Measurements from ENCODE around the gene CCR5.
"Not testable (repeated sequence)": the region's sequence is repeated elsewhere in the genome, so short reads cannot be mapped to it uniquely, and the experiment has no call there.

The CCR5 gene

GRCh38 chr3:46370839-46371518, at the start of gene CCR5:
Gene CCR5, plus strand, starts transcription at chr3:46370946. Its CDS starts 1,957 bp downstream, at chr3:46372903.
- H3K27ac ChIP-seq, result no peak within 1 kb of the TSS
- TF ChIP-seq CTCF (conservative IDR thresholded peaks at IDR 0.05) (no peak), ZFX (IDR thresholded peaks at IDR 0.05) (no peak)

GRCh38 chr3:46321461-46322104, 49.2 kb upstream of the CCR5 start:
- H3K27ac ChIP-seq, result no peak overlapping the region
- no peak for TF ChIP-seq ZFX (IDR thresholded peaks at IDR 0.05)
- no peak for TF ChIP-seq CTCF (conservative IDR thresholded peaks at IDR 0.05)

GRCh38 chr3:46324036-46324435, 46.7 kb upstream of the CCR5 start:
- TF ChIP-seq CTCF (conservative IDR thresholded peaks at IDR 0.05) (no peak), ZFX (IDR thresholded peaks at IDR 0.05) (no peak)
- H3K27ac ChIP-seq, result no peak overlapping the region

- TF ChIP-seq ZFX (IDR thresholded peaks at IDR 0.05) (no peak), CTCF (conservative IDR thresholded peaks at IDR 0.05) (no peak)
- H3K27ac ChIP-seq, result no peak overlapping the region
Measured at GRCh38 chr3:46325645-46326300, 45.0 kb upstream of the CCR5 start.

- not testable (repeated sequence) for H3K27ac ChIP-seq
Measured at GRCh38 chr3:46330676-46331075, 40.1 kb upstream of the CCR5 start.

- no peak for TF ChIP-seq CTCF (conservative IDR thresholded peaks at IDR 0.05)
- no peak for TF ChIP-seq ZFX (IDR thresholded peaks at IDR 0.05)
- no peak overlapping the region for H3K27ac ChIP-seq
Measured at GRCh38 chr3:46334741-46335478, 35.8 kb upstream of the CCR5 start.

- TF ChIP-seq ZFX (IDR thresholded peaks at IDR 0.05), result no peak
- no peak for TF ChIP-seq CTCF (conservative IDR thresholded peaks at IDR 0.05)
- H3K27ac ChIP-seq, result no peak overlapping the region
Measured at GRCh38 chr3:46335541-46335940, 35.2 kb upstream of the CCR5 start.
